Activated naive CD8-positive, alpha-beta T cell (primary cell): ENCODE measurements around the gene CCDC30.

Experiments used
- H3K27ac Mint-ChIP-seq: one replicate; pipeline ENCODE4 v1.8.0; 2021; ENCODE audit warnings: mixed read lengths
- H3K27me3 Mint-ChIP-seq: one replicate; pipeline ENCODE4 v1.8.0; 2021; ENCODE audit warnings: mixed read lengths
- H3K36me3 Mint-ChIP-seq: one replicate; pipeline ENCODE4 v1.8.0; 2021; ENCODE audit warnings: mixed read lengths
- H3K4me1 Mint-ChIP-seq: one replicate; pipeline ENCODE4 v1.8.0; 2021; ENCODE audit warnings: low read depth, mixed read lengths
- H3K4me3 Mint-ChIP-seq: one replicate; pipeline ENCODE4 v1.8.0; 2021; ENCODE audit warnings: mild to moderate bottlenecking, mixed read lengths
- H3K9me3 Mint-ChIP-seq: one replicate; pipeline ENCODE4 v1.8.0; 2021; ENCODE audit warnings: low read depth, mixed read lengths

The CCDC30 gene

DNA sequence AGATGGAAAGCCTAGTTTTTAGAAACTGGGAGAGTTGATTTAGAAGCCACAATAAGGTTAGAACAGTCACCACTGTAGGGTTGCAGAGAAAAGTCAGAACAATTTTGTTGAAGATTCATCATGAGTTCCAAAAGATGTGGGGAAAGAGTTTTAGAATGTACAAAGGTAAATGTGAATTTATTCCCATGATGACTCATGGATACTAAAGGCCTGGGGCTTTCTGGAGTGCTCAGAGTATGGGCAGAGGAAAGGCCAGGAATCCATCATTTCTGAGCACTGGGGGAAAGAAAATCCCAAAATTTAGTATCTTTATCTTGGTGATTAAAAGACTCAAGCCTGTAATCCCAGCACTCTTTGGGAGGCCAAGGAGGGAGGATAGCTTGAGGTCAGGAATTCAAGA is 236.9 kb downstream of the CCDC30 start:
- Mint-ChIP-seq H3K4me3 (no peak overlapping the region), H3K27ac (peak overlapping the region; percentile 75), H3K27me3 (no peaks in the 10 kb centered on the region), H3K9me3 (no peaks in the 10 kb centered on the region), H3K36me3 (peaks cover 21% of the 10 kb centered on the region), H3K4me1 (peaks cover 24% of the 10 kb centered on the region)

DNA sequence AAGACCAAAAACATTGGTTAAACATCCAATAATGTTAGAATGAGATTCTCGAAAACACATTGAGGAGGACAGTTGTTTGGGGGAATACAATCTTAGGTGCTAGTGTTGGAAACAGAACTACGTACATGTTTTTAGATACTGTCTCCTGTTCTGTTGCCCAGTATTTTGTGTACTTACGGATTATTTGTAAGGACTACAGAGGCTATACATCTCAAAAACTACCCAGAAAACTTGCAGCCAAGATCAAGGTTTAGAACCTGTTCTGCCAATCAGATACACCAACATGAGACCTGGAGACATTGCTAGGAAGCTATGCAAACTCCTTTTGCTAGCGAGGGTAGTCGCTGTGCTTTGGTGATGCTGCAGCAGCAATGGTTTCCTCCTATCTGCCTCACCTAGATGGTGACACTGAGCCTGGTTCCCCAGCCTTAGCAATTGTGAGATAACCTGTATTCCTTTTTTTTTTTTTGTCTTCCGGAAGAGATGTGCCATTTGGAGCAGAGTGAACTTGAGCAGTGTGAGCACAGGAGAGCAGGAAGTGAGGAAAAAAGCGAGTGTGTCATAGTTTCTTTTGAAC is 240.9 kb downstream of the CCDC30 start:
- H3K27me3 Mint-ChIP-seq = no peaks in the 10 kb centered on the region
- no peak overlapping the region for H3K4me3 Mint-ChIP-seq
- peaks cover 5% of the 10 kb centered on the region for H3K4me1 Mint-ChIP-seq
- peak overlapping the region; percentile 11 for H3K27ac Mint-ChIP-seq
- H3K9me3 Mint-ChIP-seq = no peaks in the 10 kb centered on the region
- peaks cover 33% of the 10 kb centered on the region for H3K36me3 Mint-ChIP-seq
